ENCODE results near the gene CAPN1. TPM values are rescaled to one million over a fixed set of nuclear protein-coding genes. Genes with fewer than 3 reads are reported as not detected.
"Not testable (repeated sequence)": the region's sequence is repeated elsewhere in the genome, so short reads cannot be mapped to it uniquely, and the experiment has no call there.

The CAPN1 gene
- total RNA-seq, 1 donor from 2014 or later = 48.5 TPM

DNA sequence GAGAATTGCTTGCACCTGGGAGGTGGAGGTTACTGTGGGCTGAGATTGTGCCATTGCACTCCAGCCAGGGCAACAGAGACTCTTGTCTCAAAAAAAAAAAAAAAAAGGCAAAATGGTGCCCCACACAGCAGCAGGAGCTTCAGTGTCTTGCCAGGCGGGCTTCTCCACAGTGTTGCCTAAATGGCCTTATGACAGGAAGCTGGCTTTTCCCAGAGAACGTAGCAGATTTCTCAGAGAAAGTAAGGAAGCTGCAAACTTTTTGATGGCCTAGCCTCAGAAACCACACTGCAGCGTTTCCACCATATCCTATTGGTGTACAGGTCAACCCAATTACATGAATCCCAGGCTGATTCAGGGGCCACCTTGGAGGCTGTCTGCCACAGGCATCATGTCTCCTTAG is 24.4 kb upstream of the CAPN1 start:
- FAIRE-seq = no peak
- no peak for DNase-seq (ENCODE audit: low spot score in 2 of 2)

GRCh38 chr11:65159012-65159411 is 22.7 kb upstream of the CAPN1 start:
- no peak for DNase-seq (ENCODE audit: low spot score in 2 of 2)
- FAIRE-seq = no peak

DNA sequence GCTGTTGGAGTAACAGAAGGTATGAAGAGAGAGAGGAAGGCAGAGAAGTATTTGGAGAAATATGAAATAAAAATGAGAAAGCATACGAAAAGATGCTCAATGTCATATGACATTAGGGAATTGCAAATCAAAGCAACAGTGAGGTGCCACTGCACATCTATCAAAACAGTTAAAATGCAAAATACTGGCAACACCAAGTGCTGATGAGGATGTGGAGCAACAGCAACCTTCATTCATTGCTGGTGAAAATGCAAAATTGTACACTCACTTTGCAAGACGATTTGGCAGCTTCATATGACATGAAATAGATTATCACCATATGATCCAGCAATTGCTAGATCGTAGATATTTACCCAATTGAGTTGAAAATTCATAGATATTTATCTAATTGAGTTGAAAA is 21.1 kb upstream of the CAPN1 start:
- FAIRE-seq = no peak

DNA sequence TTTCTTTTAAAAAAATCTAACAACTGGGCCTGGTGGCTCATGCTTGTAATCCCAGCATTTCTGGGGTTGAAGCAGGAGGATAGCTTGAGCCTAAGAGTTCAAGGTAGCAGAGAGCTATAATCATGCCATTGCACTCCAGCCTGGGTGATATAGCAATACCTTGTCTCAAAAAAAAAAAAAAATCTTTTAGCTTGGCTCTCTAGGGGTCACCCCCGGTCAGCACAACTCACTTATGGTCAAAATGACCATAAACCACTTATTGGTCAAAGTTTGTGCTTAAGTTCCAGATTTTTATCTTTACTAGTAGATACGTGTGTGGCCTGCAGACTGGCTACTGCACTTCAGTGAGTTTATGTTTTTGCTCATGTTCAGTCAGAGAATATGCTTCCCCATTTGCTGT is 18.0 kb upstream of the CAPN1 start:
- no peak for FAIRE-seq
- DNase-seq (ENCODE audit: low spot score in 2 of 2) = no peak

More for the DNA sequence above, 21.1 kb upstream of the CAPN1 start:
- no peak for DNase-seq (ENCODE audit: low spot score in 2 of 2)

DNA sequence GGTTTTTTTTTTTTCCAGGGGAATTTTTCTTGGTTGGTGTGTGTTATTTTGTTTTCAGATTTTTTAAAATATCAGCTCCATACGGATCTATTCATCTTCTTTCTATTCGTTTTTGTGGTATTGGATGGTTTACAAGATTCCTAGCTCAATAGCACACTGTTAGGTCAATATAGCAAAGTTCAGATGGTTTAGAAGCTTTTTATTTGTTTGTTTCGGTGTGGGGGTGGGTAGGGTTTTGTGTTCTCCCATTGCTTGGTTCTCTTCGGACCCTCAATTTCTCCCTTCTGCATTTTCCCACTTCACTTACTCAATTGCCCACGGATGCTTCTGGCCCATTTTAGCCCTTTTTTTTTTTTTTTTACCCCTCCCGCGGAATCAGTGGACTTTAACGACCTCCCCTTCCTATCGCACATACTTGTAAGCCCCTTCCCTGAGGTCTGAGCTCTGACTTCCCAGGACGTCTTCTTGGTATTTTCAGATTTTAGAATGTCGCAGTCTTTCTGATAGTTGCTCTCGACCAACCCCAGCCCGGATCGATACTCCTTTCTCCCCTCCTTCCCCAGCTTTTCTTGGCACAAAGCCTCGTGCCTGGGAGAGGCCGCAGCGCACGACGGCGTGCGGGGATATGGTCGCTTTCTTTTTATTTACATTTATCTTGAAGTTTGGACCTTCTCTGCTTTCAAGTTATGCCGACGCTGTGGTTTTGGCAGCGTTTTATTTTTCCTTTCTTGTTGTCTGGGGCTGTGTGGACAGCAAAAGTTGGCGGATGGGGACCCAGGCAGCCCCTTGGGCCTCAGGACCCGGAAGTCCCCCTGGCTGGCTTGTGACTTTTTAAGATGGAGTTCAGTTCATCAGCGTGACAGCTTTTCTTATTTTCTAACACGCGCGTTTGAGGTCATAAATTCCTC is 16.1 kb upstream of the CAPN1 start:
- no peak for FAIRE-seq
- DNase-seq (ENCODE audit: low spot score in 2 of 2) = no peak

DNA sequence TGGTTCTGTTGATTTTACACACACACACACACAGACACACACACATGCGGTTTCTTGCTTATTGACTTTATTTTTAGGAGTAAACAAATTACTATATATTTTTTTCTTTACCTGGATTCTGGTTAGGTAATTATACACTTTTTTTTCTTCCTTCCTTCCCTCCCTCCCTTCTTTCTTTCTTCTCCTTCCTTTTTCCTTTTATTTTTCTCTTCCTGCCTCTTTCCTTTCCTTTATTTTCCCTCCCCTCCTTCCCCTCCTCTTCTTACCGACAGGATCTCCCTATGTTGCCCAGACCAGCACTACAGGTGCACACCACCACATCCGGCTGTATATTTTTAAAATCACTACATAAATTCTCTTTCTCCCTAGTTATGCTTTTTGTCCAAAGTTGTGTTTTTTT is 14.8 kb upstream of the CAPN1 start:
- no peak for DNase-seq (ENCODE audit: low spot score in 2 of 2)
- no peak for FAIRE-seq

GRCh38 chr11:65167656-65168055 is 14.1 kb upstream of the CAPN1 start:
- DNase-seq (ENCODE audit: low spot score in 2 of 2) (no peak), FAIRE-seq (no peak)

GRCh38 chr11:65169164-65169641 is 12.5 kb upstream of the CAPN1 start:
- no peak for DNase-seq (ENCODE audit: low spot score in 2 of 2)
- no peak for FAIRE-seq

- no peak for FAIRE-seq
- DNase-seq (ENCODE audit: low spot score in 2 of 2) = no peak
Measured at GRCh38 chr11:65170058-65170534, 11.6 kb upstream of the CAPN1 start, which contains the start of gene SPDYC. SPDYC (plus strand) TSS chr11:65170233; CDS start chr11:65171358, 1,125 bp downstream.

DNA sequence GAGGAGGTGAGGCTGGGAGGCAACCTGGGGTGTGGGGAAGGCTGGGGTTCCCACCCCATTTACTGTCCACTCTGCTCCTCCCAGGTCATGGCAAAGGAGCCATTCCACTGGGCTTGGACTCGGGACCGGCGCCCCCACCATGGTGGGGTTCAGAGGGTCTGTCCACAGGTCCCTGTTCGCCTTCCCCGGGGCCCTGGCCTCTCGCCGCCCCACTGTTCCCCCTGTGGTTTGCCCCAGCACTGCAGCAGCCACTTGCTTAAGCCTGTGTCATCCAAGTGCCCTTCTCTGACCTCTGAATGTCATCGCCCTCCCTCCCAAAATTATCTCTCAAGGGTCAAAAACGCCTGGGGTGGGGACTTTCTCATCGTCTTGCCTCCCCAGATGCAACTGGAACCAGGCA is 9.1 kb upstream of the CAPN1 start:
- FAIRE-seq = no peak
- no peak for DNase-seq (ENCODE audit: low spot score in 2 of 2)

- DNase-seq (ENCODE audit: low spot score in 2 of 2); FAIRE-seq: not testable (repeated sequence)
Measured at GRCh38 chr11:65174571-65175010, 7.1 kb upstream of the CAPN1 start.

GRCh38 chr11:65180877-65181568 is 705 bp upstream of the CAPN1 start:
- peak in 1 of 2 donors; percentile 65 for DNase-seq (ENCODE audit: low spot score in 2 of 2)
- FAIRE-seq = no peak

DNA sequence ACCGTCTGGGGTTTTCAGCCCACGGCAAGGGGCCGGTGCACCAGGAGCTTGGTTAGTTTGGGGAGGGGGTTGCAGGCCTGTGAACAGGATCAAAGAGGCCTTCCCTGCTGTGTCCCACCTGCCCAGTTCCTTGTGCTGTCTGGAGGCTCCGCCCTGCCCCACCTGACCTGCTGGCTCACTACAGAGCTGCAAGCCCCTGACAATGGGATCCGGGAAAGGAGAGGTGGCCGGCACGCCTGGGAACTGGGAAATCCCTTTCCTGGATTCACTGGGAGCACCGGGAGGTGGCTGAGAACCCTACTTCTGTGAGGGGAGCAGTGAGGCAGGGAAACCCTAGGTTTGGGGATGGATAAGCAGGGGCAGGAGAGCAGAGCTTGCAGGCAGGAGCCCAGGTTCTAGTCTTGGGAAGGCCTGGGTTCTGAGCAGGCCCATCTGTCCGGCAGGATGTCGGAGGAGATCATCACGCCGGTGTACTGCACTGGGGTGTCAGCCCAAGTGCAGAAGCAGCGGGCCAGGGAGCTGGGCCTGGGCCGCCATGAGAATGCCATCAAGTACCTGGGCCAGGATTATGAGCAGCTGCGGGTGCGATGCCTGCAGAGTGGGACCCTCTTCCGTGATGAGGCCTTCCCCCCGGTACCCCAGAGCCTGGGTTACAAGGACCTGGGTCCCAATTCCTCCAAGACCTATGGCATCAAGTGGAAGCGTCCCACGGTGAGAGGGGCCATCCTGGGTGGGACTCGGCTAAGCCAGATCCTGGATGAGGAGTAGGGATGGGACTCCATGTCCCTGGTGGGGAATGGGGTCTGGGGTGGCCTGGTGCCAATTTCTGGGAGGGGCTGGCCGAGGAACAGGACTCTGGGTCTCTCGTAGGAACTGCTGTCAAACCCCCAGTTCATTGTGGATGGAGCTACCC is 786 bp downstream of the CAPN1 start:
- DNase-seq (ENCODE audit: low spot score in 2 of 2) = peak in 1 of 2 donors; percentile 44
- no peak for FAIRE-seq

GRCh38 chr11:65183201-65183891 is 1.6 kb downstream of the CAPN1 start:
- no peak for DNase-seq (ENCODE audit: low spot score in 2 of 2)
- FAIRE-seq = no peak

DNA sequence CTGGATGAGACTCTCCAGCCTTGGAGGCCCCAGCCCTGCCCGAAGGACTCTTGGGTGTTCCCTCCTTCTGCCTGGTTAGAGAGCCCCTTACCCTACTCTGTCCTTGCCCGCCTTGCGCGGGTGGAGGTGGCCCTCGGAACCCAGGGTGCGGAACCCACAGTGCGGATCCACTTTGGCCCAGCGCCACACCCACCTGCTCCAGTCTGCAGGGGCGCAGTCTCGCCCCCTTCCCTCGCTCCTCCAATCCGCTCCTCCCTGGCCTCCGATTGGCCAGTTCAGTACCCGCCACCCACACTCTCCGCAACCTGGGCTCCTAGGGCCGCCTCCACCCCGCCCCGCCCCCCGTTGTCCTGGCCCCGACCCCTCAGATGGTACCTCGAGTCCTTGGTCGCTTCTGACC is 2.4 kb downstream of the CAPN1 start:
- DNase-seq (ENCODE audit: low spot score in 2 of 2) (no peak), FAIRE-seq (no peak)

DNA sequence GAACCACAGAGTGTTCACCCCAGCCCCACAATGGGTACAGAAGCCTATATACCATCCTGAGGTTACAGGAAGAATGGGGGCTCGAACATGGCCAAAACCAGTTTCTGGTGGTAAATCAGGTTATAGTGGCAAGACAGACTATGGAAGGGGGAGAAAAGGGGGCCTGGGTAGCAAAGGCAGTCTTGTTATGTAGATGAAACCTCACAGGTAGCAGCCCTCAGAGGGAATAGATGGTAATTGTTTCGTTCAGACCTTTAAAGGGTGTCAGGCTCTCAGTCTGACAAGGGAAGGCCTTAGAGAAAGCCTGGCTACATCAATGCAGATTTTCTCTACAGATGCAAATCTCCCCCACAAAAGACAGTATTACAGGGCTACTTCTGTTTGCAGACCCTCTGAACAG is 3.4 kb downstream of the CAPN1 start:
- DNase-seq (ENCODE audit: low spot score in 2 of 2) (no peak), FAIRE-seq (no peak)

- DNase-seq (ENCODE audit: low spot score in 2 of 2) = no peak
- no peak for FAIRE-seq
Measured at GRCh38 chr11:65185869-65186341, 4.2 kb downstream of the CAPN1 start.

DNA sequence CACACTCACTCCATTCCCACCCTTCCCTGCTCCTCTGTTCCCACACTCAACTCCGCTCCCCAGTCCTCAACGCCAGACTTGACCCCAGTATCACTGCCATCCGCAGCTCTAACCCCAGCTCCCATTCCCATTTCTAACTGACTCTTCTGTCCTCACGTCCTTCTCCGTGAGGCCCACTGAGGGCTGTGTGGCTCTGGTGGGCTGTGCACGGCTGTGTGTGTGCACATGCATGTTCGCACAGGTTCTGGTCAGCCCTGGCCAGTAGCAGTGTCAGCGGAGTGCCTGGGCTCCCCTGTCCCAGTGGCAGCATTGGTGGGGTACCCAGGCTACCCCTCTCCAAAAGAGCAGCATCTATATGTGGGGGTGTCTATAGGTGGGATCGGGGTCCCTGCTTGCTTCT is 5.0 kb downstream of the CAPN1 start:
- FAIRE-seq (no peak), DNase-seq (ENCODE audit: low spot score in 2 of 2) (no peak)

GRCh38 chr11:65187146-65187675 is 5.5 kb downstream of the CAPN1 start:
- FAIRE-seq (no peak), DNase-seq (ENCODE audit: low spot score in 2 of 2) (no peak)
